HCT116 (cell line): ENCODE measurements around the gene AQP4.

Experiments used
- ATF3 ChIP-seq: IDR thresholded peaks from 2 replicates; pipeline ENCODE4 v1.6.1; 2012
- CTCF ChIP-seq, 3 experiments: fragments of 200-600 bp in 1 of 3; sonication (generic) in 1 of 3; IDR thresholded peaks in 2 of 3; conservative IDR thresholded peaks in 1 of 3; 2 replicates each; pipeline ENCODE4 v1.5.1; 2012 to 2017; ENCODE audit warnings: low read depth in 2 of 3, low read length in 2 of 3, antibody characterized with exemption in 1 of 3, borderline replicate concordance in 1 of 3, control low read depth in 1 of 3, mild to moderate bottlenecking in 1 of 3, mixed read lengths in 1 of 3, mixed run types in 1 of 3, moderate library complexity in 1 of 3; ENCODE audit not compliant: insufficient read depth in 1 of 3
- EZH2 ChIP-seq: fragments of 200-600 bp; sonication (generic); IDR thresholded peaks from 2 replicates; pipeline ENCODE4 v1.6.1; 2017; ENCODE audit warnings: antibody characterized with exemption, mixed run types
- EZH2phosphoT487 ChIP-seq: fragments of 200-600 bp; IDR thresholded peaks from 2 replicates; pipeline ENCODE4 v1.6.1; 2018; ENCODE audit warnings: antibody characterized with exemption, borderline replicate concordance
- JUND ChIP-seq: IDR thresholded peaks from 2 replicates; pipeline ENCODE4 v1.6.1; 2012
- MAX ChIP-seq: IDR thresholded peaks from 2 replicates; pipeline ENCODE4 v1.6.1; 2012
- POLR2A ChIP-seq: IDR thresholded peaks from 2 replicates; pipeline ENCODE4 v1.7.0; 2011; ENCODE audit warnings: borderline replicate concordance; ENCODE audit not compliant: insufficient read depth, insufficient read length; ENCODE audit errors: extremely low read depth
- POLR2AphosphoS5 ChIP-seq: IDR thresholded peaks from 2 replicates; pipeline ENCODE4 v1.6.1; 2011; ENCODE audit warnings: mild to moderate bottlenecking, low read depth, low read length, moderate library complexity
- REST ChIP-seq: IDR thresholded peaks from 2 replicates; pipeline ENCODE4 v1.6.1; 2012; ENCODE audit warnings: low read depth

- no peak for TF ChIP-seq POLR2A
- TF ChIP-seq POLR2AphosphoS5, result no peak
- no peak for TF ChIP-seq CTCF (IDR thresholded peaks at IDR 0.05 in 2 of 3, conservative IDR thresholded peaks at IDR 0.05 in 1 of 3; ENCODE audit: borderline replicate concordance in 1 of 3, insufficient read depth in 1 of 3, low read depth in 2 of 3, low read length in 2 of 3)
- no peak for TF ChIP-seq REST
- TF ChIP-seq EZH2, result no peak
- TF ChIP-seq JUND, result no peak
- no peak for TF ChIP-seq MAX
- TF ChIP-seq ATF3, result no peak
- TF ChIP-seq EZH2phosphoT487, result no peak
Observed at GRCh38 chr18:26819046-26819445, 46.5 kb downstream of the AQP4 start.
